ENCODE measurements around the gene PCDHGA5.

DNA sequence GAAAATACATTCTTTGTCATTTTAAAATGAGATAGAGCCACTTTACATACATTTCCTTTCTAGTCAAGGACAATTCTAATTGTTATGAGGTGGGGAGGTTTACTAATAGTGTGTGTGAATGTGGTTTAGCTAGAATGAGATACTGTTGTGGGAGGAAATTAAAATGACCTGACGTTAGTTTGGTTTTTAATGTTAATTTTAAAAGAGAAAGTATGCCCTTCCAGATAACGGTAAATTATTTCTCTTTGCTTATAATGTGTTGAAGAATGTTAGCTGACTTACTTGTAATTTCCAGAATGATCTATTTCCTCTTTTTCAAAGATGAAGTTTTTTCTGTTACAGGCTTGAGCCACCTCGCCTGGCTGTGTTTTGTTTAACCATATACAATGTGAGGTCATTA, 41.7 kb upstream of the PCDHGA5 start:
- TF ChIP-seq POLR2A (IDR thresholded peaks at IDR 0.05) (no peak), CTCF (IDR thresholded peaks at IDR 0.05) (no peak), EP300 (IDR thresholded peaks at IDR 0.05; ENCODE audit: low read depth) (no peak)

Data from transverse colon (tissue), 3 donors.